ENCODE results near the gene GSE1.
A peak's percentile ranks its signal among the peaks of the same experiment; 100 is the strongest.

GSE1 gene

GRCh38 chr16:85686912-85687591 is 73.9 kb downstream of the GSE1 start:
- no peak for DNase-seq

DNA sequence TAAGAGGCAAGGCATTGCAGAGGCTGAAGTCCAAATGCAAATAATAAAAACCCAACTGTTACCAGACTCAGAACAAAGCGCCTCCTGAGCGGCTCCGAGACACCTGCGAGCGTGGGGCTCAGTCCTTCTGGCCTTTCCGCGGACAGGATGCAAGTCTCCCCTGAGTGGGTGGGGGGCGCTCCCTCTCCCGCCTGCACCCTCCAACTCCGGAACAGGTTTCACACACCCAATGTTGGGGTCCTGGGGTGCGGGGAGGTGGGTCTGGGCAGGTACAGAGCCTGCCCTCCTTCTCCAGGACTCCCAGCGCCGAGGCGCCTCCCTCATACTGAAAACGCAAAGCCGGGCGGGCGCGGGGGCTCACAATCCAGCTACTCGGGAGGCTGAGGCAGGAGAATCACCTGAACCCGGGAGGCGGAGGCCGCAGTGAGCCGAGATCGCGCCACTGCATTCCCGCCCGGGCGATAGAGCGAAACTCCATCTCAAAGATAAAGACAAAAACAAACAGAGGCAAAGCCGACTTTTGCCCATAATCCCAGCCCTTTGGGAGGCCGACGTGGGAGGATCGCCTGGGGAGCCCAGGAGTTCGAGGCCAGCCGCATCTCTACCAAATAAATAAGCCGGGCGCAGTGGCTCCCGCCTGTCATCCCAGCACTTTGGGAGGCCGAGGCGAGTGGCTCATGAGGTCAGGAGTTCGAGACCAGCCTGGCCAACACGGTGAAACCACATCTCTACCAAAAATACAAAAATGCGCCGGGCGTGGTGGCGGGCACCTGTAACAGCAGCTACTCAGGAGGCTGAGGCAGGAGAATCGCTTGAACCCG is 74.7 kb downstream of the GSE1 start:
- DNase-seq: no peak

GRCh38 chr16:85688586-85689284 is 75.6 kb downstream of the GSE1 start, which contains the start of gene GINS2:
Gene GINS2 (minus strand): TSS chr16:85688954. CDS start chr16:85688898, 56 bp downstream.
- DNase-seq: peak; percentile 44 to 86

GRCh38 chr16:85689285-85689949 is 76.3 kb downstream of the GSE1 start:
- no peak for DNase-seq

- DNase-seq: no peak
Measured at GRCh38 chr16:85689950-85690320, 76.8 kb downstream of the GSE1 start.

- DNase-seq: peak in 1 of 2 experiments; percentile 32
Measured at GRCh38 chr16:85690469-85691064, 77.4 kb downstream of the GSE1 start.

GRCh38 chr16:85695196-85696128 is 82.3 kb downstream of the GSE1 start:
- DNase-seq: no peak

DNA sequence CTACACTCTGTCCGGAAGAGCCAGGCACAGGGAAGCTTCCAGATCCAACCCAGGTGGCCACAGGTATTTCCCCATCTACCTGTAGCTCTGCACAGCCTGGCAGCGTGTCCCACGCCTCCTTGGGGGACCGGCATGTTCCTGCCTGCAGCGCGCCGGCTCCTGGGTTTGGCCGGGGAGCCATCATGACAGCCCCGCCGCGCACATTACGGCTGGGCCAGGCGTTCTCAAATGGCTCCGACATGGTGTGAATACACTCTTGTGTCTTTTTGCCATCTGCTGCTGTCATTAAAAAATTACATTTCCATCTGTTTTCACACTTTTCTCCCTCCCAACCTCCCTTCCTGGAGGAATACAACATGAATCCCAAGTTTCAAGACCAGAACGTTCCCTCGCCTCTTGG is 83.7 kb downstream of the GSE1 start:
- peak in 1 of 2 experiments; percentile 43 for DNase-seq

DNA sequence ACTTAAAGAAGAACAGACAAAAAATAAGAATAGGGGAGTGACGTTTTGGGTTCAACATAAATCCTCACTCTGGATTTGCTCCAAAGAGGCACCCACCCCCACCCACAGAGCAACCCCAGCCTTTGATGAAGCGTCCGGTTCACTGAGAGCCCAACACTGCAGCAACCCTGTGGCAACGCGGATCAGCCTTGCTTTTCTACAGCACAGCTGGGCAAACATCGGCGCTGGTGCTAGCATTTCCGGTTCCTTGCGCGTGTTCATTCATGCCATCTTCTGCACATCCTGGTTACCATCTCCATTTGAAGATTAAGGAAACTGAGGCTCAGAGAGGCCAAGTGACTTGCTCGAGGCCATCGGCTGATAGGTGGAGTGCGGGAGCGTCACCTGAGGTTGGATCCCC is 84.3 kb downstream of the GSE1 start:
- no peak for DNase-seq

GRCh38 chr16:85698459-85698891 is 85.4 kb downstream of the GSE1 start:
- no peak for DNase-seq

- DNase-seq: no peak
Measured at GRCh38 chr16:85698935-85699558, 85.9 kb downstream of the GSE1 start.

GRCh38 chr16:85699628-85700027 is 86.5 kb downstream of the GSE1 start:
- no peak for DNase-seq

- no peak for DNase-seq
Measured at GRCh38 chr16:85704011-85704410, 90.9 kb downstream of the GSE1 start.

DNA sequence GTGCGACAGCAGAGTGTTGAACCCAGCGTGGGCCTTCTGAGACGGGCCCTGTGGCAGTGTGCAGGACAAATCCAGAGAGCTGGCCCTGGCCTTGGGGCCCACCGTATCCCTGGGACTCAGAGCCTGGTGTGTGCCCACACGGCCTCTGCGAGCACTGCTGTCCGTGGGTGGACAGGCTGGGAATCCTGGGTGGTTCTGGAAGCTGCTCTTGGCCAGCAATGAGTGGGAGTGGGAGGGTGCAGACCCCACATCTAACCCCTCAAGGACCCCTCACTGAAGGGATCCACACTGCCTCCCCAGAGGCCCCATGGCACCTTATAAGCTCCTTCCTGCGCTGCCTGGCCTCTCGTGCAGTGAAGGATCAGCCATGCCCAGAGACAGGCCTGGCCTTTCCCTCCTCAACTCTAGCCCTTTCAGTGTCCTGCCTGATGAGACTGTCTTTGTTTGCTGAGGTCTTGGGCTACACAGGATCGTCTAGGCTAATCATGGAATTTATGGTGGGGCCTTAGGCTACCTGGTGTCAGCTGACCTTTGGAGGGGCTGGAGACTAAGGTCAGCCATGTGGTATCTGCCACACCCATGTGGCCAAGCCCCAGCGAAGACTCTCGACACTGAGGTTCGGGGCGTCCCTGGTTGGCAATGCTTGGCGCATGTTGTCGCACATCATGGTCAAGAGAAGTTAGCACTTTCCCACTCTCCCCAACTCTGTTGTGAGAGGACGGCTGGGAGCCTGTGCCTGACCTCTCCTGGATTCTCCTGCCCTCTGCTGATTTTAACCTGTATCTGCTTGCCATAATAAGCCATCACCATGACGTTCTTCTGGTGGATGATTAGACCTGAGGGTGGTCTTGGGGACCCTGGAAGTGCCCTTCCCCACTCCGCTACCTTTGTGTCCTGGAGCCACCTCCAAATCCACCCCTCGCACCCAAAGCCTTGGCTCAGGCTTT is 92.1 kb downstream of the GSE1 start:
- no peak for DNase-seq

- DNase-seq: no peak
Measured at GRCh38 chr16:85706449-85707034, 93.4 kb downstream of the GSE1 start.

DNA sequence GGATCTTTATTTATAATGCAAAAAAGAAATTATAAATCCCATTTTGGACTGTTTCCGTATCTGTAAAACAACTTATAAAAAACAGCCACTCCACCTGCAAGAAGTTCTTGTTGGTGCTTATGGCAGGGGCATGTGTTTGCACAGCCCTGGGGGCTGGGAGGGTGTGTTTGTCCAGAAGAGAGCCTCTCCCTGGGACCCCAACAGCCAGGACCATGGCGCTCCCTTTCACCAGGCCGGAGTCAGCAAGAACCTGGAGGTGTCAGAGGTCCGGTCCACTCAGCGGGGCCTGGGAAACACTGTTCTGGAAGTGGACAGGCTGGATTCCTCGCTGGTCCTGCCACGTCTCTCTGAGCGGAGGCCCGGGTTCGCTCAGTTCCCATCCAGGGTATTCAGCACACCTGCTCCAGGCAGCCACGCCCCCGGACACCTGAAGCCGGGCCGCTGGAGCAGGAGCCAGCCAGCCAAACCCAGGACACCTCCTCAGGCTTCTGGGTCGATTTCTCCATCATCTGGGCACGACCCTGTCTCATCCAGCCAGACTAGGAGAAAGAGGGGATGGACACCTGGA is 94.5 kb downstream of the GSE1 start:
- no peak for DNase-seq

DNA sequence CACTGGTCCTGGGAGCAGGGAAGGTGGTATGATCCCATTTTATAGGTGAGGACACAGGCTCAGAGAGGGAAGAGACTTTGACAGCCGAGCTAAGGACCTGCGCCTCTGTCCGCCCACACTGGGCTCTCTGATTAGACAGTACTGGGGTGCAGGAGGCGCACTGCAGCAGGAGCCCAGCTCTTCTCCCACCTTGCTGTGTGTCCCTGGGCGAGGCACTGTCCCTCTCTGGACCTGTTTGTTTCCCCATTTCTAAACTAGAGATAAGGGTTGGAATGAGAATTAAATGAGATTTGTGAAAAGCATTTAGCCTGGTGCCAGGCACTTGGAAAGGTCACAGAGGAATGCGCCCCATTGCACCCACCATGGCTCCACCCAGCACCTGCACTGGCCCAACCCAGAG is 95.2 kb downstream of the GSE1 start:
- DNase-seq: no peak

GRCh38 chr16:85709766-85710585 is 96.9 kb downstream of the GSE1 start:
- DNase-seq: no peak

Measured in NCI-H446 (cell line).